GM08714 (cell line): ENCODE measurements around the gene IFFO2.

Source experiments
- H3K4me3 ChIP-seq: fragments of 200-500 bp; sonication (Bioruptor generic); 2 replicates; pipeline ENCODE4 v1.5.1; 2014; ENCODE audit warnings: mild to moderate bottlenecking, low read length, inconsistent platforms
- ZNF274 ChIP-seq: IDR thresholded peaks from 2 replicates; pipeline ENCODE4 v1.6.1; 2012; ENCODE audit warnings: mild to moderate bottlenecking, low read depth, low read length

IFFO2 gene

GRCh38 chr1:18950401-18951026 is 6.0 kb downstream of the IFFO2 start:
- no peak for TF ChIP-seq ZNF274
- H3K4me3 ChIP-seq, result peak overlapping the region; percentile 55; the same call in 1 of the 2 replicates

GRCh38 chr1:18949686-18950400 is 6.6 kb downstream of the IFFO2 start:
- TF ChIP-seq ZNF274, result no peak
- peak overlapping the region; percentile 55; the same call in 1 of the 2 replicates for H3K4me3 ChIP-seq

GRCh38 chr1:18948913-18949685 is 7.4 kb downstream of the IFFO2 start:
- H3K4me3 ChIP-seq, result peak overlapping the region; percentile 55; the same call in 1 of the 2 replicates
- no peak for TF ChIP-seq ZNF274

- no peak overlapping the region for H3K4me3 ChIP-seq
- no peak for TF ChIP-seq ZNF274
These were observed 8.2 kb downstream of the IFFO2 start for GRCh38 chr1:18948048-18948912.

- H3K4me3 ChIP-seq, result no peak overlapping the region
- TF ChIP-seq ZNF274, result no peak
These were observed 8.9 kb downstream of the IFFO2 start for GRCh38 chr1:18947570-18947969.

- no peak overlapping the region for H3K4me3 ChIP-seq
These were observed 9.7 kb downstream of the IFFO2 start for GRCh38 chr1:18946550-18947381.

GRCh38 chr1:18945401-18945849 is 11.1 kb downstream of the IFFO2 start:
- no peak for TF ChIP-seq ZNF274
- H3K4me3 ChIP-seq, result no peak overlapping the region

More at GRCh38 chr1:18946550-18947381, 9.7 kb downstream of the IFFO2 start:
- no peak for TF ChIP-seq ZNF274

- no peak for TF ChIP-seq ZNF274
These were observed 11.7 kb downstream of the IFFO2 start for GRCh38 chr1:18944810-18945209.

GRCh38 chr1:18943914-18944572 is 12.4 kb downstream of the IFFO2 start:
- TF ChIP-seq ZNF274, result no peak
- no peak overlapping the region for H3K4me3 ChIP-seq

More at GRCh38 chr1:18944810-18945209, 11.7 kb downstream of the IFFO2 start:
- H3K4me3 ChIP-seq, result no peak overlapping the region

GRCh38 chr1:18943162-18943561 is 13.3 kb downstream of the IFFO2 start:
- H3K4me3 ChIP-seq, result no peak overlapping the region
- no peak for TF ChIP-seq ZNF274

GRCh38 chr1:18942340-18942739 is 14.1 kb downstream of the IFFO2 start:
- no peak overlapping the region for H3K4me3 ChIP-seq
- TF ChIP-seq ZNF274, result no peak
